HepG2 (cell line): Measurements from ENCODE around the gene ADAMTS17. TPM values are rescaled to one million over a fixed set of nuclear protein-coding genes. Genes with fewer than 3 reads are reported as not detected.

Source experiments
- ATAC-seq: fragments of 200-7000 bp; cut with Tn5 transposase; 3 replicates; pipeline ENCODE4 v1.9.1; 2020; ENCODE audit warnings: mild to moderate bottlenecking, moderate library complexity
- BruUV-seq: library from RNA; stranded (reverse); fragments of 400-500 nt; replicated peaks from 2 replicates; lab custom pipeline; 2021; lab: Mats Ljungman, UMichigan
- CTCF ChIA-PET: fragments of 300-600 bp; formaldehyde crosslinking; extraction: SDS; loops from one replicate; lab custom pipeline; 2021; ENCODE audit warnings: low total read pairs, inconsistent platforms, low intra/inter-chr PET ratio; lab: Yijun Ruan, JAX
- POLR2A ChIA-PET: fragments of 350-600 bp; sonication (Branson Sonifier 250); formaldehyde crosslinking; loops from one replicate; lab custom pipeline; 2020; ENCODE audit warnings: antibody characterized with exemption, inconsistent platforms; lab: Yijun Ruan, JAX
- DNase-seq: peaks from one replicate; pipeline ENCODE4 v3.0.0-alpha.2; 2015; ENCODE audit warnings: low spot score
- FAIRE-seq: peaks from 3 replicates; lab custom pipeline; 2011; peaks lifted over from hg19 to GRCh38; lab: Jason Lieb, UNC
- H2AFZ ChIP-seq: one replicate; pipeline ENCODE4 v1.6.1; 2011; ENCODE audit warnings: low read length, inconsistent platforms
- H3K27ac ChIP-seq: fragments of 300-600 bp; 3 replicates; pipeline ENCODE4 v1.8.0; 2011; ENCODE audit warnings: mixed run types, mild to moderate bottlenecking, mixed read lengths, low read length, inconsistent platforms; ENCODE audit not compliant: insufficient read depth; ENCODE audit errors: extremely low read length
- H3K27me3 ChIP-seq, 2 experiments: fragments of 200-600 bp in 1 of 2; 2 replicates in 1 of 2; 3 replicates in 1 of 2; pipeline versions ENCODE4 v1.6.0 to v1.8.0; 2011; ENCODE audit warnings: low read length in 2 of 2, mild to moderate bottlenecking in 2 of 2, moderate library complexity in 2 of 2, inconsistent platforms in 1 of 2; ENCODE audit not compliant: insufficient read depth in 2 of 2, control insufficient read depth in 1 of 2
- H3K36me3 ChIP-seq, 2 experiments: fragments of 200-600 bp in 1 of 2; replicated peaks in 1 of 2; 2 replicates in 1 of 2; 3 replicates in 1 of 2; pipeline versions ENCODE4 v1.5.1 to v1.8.0; 2011; ENCODE audit warnings: low read length in 2 of 2, inconsistent platforms in 1 of 2; ENCODE audit not compliant: insufficient read depth in 2 of 2, control insufficient read depth in 1 of 2
- H3K4me1 ChIP-seq: 2 replicates; pipeline ENCODE4 v1.5.1; 2012; ENCODE audit warnings: low read length, inconsistent platforms; ENCODE audit not compliant: insufficient read depth
- H3K4me2 ChIP-seq: 2 replicates; pipeline ENCODE4 v1.6.0; 2011; ENCODE audit warnings: low read depth, low read length, inconsistent platforms
- H3K4me3 ChIP-seq, 3 experiments: fragments of 200-600 bp in 1 of 3; sonication (generic), shearing (Covaris generic) in 1 of 3; replicated peaks in 1 of 3; 2 replicates each; pipeline ENCODE4 v1.5.1; 2011 to 2016; ENCODE audit warnings: low read length in 3 of 3, inconsistent platforms in 2 of 3, low read depth in 2 of 3, mild to moderate bottlenecking in 2 of 3, control low read depth in 1 of 3, mixed read lengths in 1 of 3; ENCODE audit not compliant: insufficient read depth in 1 of 3
- H3K79me2 ChIP-seq: one replicate; pipeline ENCODE4 v1.6.1; 2011; ENCODE audit warnings: low read length, inconsistent platforms; ENCODE audit not compliant: insufficient read depth
- H3K9ac ChIP-seq: 2 replicates; pipeline ENCODE4 v1.6.0; 2011; ENCODE audit warnings: mild to moderate bottlenecking, low read depth, low read length, inconsistent platforms; ENCODE audit not compliant: insufficient read depth
- H3K9me3 ChIP-seq: 2 replicates; pipeline ENCODE4 v1.5.1; 2012; ENCODE audit warnings: mild to moderate bottlenecking, low read length
- H4K20me1 ChIP-seq: 2 replicates; pipeline ENCODE4 v1.6.0; 2011; ENCODE audit warnings: inconsistent platforms, mild to moderate bottlenecking, low read length, moderate library complexity; ENCODE audit not compliant: insufficient read depth
- AGO1 ChIP-seq: fragments of 200-400 bp; formaldehyde crosslinking; IDR thresholded peaks from 2 replicates; pipeline ENCODE4 v1.6.1; 2017; ENCODE audit warnings: mild to moderate bottlenecking, low read depth, low read length, moderate library complexity; ENCODE audit not compliant: poor library complexity, severe bottlenecking
- CREB1 ChIP-seq, 2 experiments: fragments of 450-650 bp in 1 of 2; IDR thresholded peaks; 2 replicates each; pipeline ENCODE4 v1.6.1; 2016 to 2017; ENCODE audit warnings: control low read depth in 1 of 2, mild to moderate bottlenecking in 1 of 2, missing compliant biosample characterization in 1 of 2, missing genetic modification characterization in 1 of 2
- ZBTB14 ChIP-seq: sonication (generic); formaldehyde crosslinking; IDR thresholded peaks from 2 replicates; pipeline ENCODE4 v1.4.0; 2020; ENCODE audit warnings: missing genetic modification reagents
- ZBTB7B ChIP-seq: sonication (generic); formaldehyde crosslinking; IDR thresholded peaks from 2 replicates; pipeline ENCODE4 v1.4.0; 2020; ENCODE audit warnings: missing genetic modification reagents
- ZNF446 ChIP-seq: sonication (generic); formaldehyde crosslinking; IDR thresholded peaks from 2 replicates; pipeline ENCODE4 v1.5.0; 2020; ENCODE audit warnings: mild to moderate bottlenecking, missing genetic modification reagents
- WGBS: methylation state at CpG from one replicate; pipeline ENCODE4 v1.1.6; 2017; ENCODE audit warnings: low lambda C conversion rate; 5-methylcytosine and 5-hydroxymethylcytosine counted together
- in situ Hi-C: cut with HindIII; loops from 2 replicates; pipeline ENCODE4 v1.10.0; 2017; ENCODE audit warnings: low pct_unique_long_range_greater_than_20kb; ENCODE audit not compliant: extremely low pct_ligation_motif_present
- intact Hi-C: fragments of 100-400 bp; cut with micrococcal nuclease; formaldehyde crosslinking; loops from one replicate; pipeline ENCODE4 v1.10.0; 2022; ENCODE audit not compliant: unreplicated experiment
- polyA plus RNA-seq, 8 experiments: library from polyadenylated mRNA; depleted of rRNA in 3 of 8; stranded (reverse) in 7 of 8; unstranded in 1 of 8; fragments of >200 nt; fragmentation: Illumina TruSeq in 4 of 8; extraction: Trizol in 4 of 8; gene quantifications; 2 replicates each; pipeline versions ENCODE4 v1.2.1 to v1.2.3, GENCODE V29; 2011 to 2016; ENCODE audit warnings: low read depth in 4 of 8, missing spikeins in 1 of 8, mixed read lengths in 1 of 8; ENCODE audit not compliant: insufficient read depth in 1 of 8
- total RNA-seq, 5 experiments: library from RNA; depleted of rRNA; stranded (reverse); fragments of >200 nt; fragmentation: Illumina TruSeq; extraction: Trizol; gene quantifications; 2 replicates each; pipeline ENCODE4 v1.2.3, GENCODE V29; 2016; ENCODE audit warnings: low read depth in 1 of 5
- TF ChIP-seq, protein P1 (sequence below), 2 experiments: sonication (generic) in 1 of 2; formaldehyde crosslinking in 1 of 2; IDR thresholded peaks; 2 replicates each; pipeline versions ENCODE4 v1.6.1 to v1.9.0; 2014 to 2022; ENCODE audit warnings: antibody characterized with exemption in 1 of 2, borderline replicate concordance in 1 of 2, inconsistent platforms in 1 of 2, low read depth in 1 of 2, missing genetic modification reagents in 1 of 2
- TF ChIP-seq, protein P2 (sequence below): sonication (generic); formaldehyde crosslinking; IDR thresholded peaks from 2 replicates; pipeline ENCODE4 v1.4.0; 2020; ENCODE audit warnings: missing genetic modification reagents

The ADAMTS17 gene
- total and polyA plus RNA-seq, 2 of the 13 experiments (the other 11 are each of a cell fraction or from before 2014, with no cell fraction given): 0.02 to 0.04 TPM

- TF ChIP-seq, protein P1, sequence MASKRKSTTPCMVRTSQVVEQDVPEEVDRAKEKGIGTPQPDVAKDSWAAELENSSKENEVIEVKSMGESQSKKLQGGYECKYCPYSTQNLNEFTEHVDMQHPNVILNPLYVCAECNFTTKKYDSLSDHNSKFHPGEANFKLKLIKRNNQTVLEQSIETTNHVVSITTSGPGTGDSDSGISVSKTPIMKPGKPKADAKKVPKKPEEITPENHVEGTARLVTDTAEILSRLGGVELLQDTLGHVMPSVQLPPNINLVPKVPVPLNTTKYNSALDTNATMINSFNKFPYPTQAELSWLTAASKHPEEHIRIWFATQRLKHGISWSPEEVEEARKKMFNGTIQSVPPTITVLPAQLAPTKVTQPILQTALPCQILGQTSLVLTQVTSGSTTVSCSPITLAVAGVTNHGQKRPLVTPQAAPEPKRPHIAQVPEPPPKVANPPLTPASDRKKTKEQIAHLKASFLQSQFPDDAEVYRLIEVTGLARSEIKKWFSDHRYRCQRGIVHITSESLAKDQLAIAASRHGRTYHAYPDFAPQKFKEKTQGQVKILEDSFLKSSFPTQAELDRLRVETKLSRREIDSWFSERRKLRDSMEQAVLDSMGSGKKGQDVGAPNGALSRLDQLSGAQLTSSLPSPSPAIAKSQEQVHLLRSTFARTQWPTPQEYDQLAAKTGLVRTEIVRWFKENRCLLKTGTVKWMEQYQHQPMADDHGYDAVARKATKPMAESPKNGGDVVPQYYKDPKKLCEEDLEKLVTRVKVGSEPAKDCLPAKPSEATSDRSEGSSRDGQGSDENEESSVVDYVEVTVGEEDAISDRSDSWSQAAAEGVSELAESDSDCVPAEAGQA (IDR thresholded peaks at IDR 0.05; ENCODE audit: low read depth): no peak
- TF ChIP-seq, protein P1 (CRISPR knock-in tag; IDR thresholded peaks at IDR 0.05; ENCODE audit: borderline replicate concordance): no peak
Measured at GRCh38 chr15:99981191-99981647, 360.6 kb downstream of the ADAMTS17 start (continued).

- H3K36me3 ChIP-seq: no peaks in the 10 kb centered on the region
- H3K4me3 ChIP-seq: no peak overlapping the region
- no peaks in the 10 kb centered on the region for H3K9me3 ChIP-seq
- no peaks in the 10 kb centered on the region for H3K79me2 ChIP-seq
- DNase-seq: no peak
- no peak overlapping the region for H3K9ac ChIP-seq
- H3K4me1 ChIP-seq: peaks cover 11% of the 10 kb centered on the region; the same call in 1 of the 2 replicates
- TF ChIP-seq ZBTB14 (CRISPR knock-in tag) (no peak), ZNF446 (CRISPR knock-in tag) (no peak), ZBTB7B (CRISPR knock-in tag) (no peak), CREB1 (IDR thresholded peaks at IDR 0.05) (no peak), CREB1 (CRISPR knock-in tag; IDR thresholded peaks at IDR 0.05) (no peak), AGO1 (no peak)
- TF ChIP-seq, protein P2, sequence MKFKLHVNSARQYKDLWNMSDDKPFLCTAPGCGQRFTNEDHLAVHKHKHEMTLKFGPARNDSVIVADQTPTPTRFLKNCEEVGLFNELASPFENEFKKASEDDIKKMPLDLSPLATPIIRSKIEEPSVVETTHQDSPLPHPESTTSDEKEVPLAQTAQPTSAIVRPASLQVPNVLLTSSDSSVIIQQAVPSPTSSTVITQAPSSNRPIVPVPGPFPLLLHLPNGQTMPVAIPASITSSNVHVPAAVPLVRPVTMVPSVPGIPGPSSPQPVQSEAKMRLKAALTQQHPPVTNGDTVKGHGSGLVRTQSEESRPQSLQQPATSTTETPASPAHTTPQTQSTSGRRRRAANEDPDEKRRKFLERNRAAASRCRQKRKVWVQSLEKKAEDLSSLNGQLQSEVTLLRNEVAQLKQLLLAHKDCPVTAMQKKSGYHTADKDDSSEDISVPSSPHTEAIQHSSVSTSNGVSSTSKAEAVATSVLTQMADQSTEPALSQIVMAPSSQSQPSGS: no peak
- TF ChIP-seq, all 625 proteins: peak for 0
- ATAC-seq: no peak
- in situ Hi-C loops: no loop called here
- Histone ChIP-seq H2AFZ (no peak overlapping the region), H4K20me1 (no peaks in the 10 kb centered on the region), H3K27ac (no peak overlapping the region), H3K4me2 (no peak overlapping the region), H3K27me3 (no peaks in the 10 kb centered on the region; a peak in 2 of 5 replicates)
- FAIRE-seq: no peak
- ChIA-PET POLR2A (no interaction called here), CTCF (no interaction called here)
- BruUV-seq: no TSS peak
- intact Hi-C loops: no loop called here
- 46% methylated on average over 3 of the region's 12 CpGs for WGBS
Measured at GRCh38 chr15:99980752-99981151, 361.0 kb downstream of the ADAMTS17 start.
